Measurements from ENCODE around the gene DIAPH1.

DIAPH1 gene

GRCh38 chr5:141608557-141608956 lies 10.2 kb downstream of the DIAPH1 start:
- no peaks in the 10 kb centered on the region for H3K27me3 Mint-ChIP-seq
- peaks cover 13% of the 10 kb centered on the region for H3K36me3 Mint-ChIP-seq
- H3K9me3 Mint-ChIP-seq (ENCODE audit: low read depth), result no peaks in the 10 kb centered on the region
- H3K4me1 Mint-ChIP-seq (ENCODE audit: low read depth), result peaks cover 88% of the 10 kb centered on the region
- peak overlapping the region; percentile 90 for H3K27ac Mint-ChIP-seq
- H3K4me3 Mint-ChIP-seq, result peak overlapping the region; percentile 54

- H3K27ac Mint-ChIP-seq, result peak overlapping the region; percentile 90
- peak overlapping the region; percentile 54 for H3K4me3 Mint-ChIP-seq
- no peaks in the 10 kb centered on the region for H3K9me3 Mint-ChIP-seq (ENCODE audit: low read depth)
- no peaks in the 10 kb centered on the region for H3K27me3 Mint-ChIP-seq
- peaks cover 87% of the 10 kb centered on the region for H3K4me1 Mint-ChIP-seq (ENCODE audit: low read depth)
- peaks cover 13% of the 10 kb centered on the region for H3K36me3 Mint-ChIP-seq
Measured at GRCh38 chr5:141608046-141608445, 10.8 kb downstream of the DIAPH1 start.

GRCh38 chr5:141605523-141606277 lies 13.1 kb downstream of the DIAPH1 start:
- H3K27ac Mint-ChIP-seq, result peak overlapping the region; percentile 83
- peaks cover 9% of the 10 kb centered on the region for H3K36me3 Mint-ChIP-seq
- H3K4me3 Mint-ChIP-seq, result peak overlapping the region; percentile 69
- no peaks in the 10 kb centered on the region for H3K9me3 Mint-ChIP-seq (ENCODE audit: low read depth)
- no peaks in the 10 kb centered on the region for H3K27me3 Mint-ChIP-seq
- H3K4me1 Mint-ChIP-seq (ENCODE audit: low read depth), result peaks cover 88% of the 10 kb centered on the region

GRCh38 chr5:141603923-141604717 lies 14.7 kb downstream of the DIAPH1 start:
- Mint-ChIP-seq H3K9me3 (ENCODE audit: low read depth) (no peaks in the 10 kb centered on the region), H3K27me3 (no peaks in the 10 kb centered on the region), H3K36me3 (peaks cover 6% of the 10 kb centered on the region), H3K4me1 (ENCODE audit: low read depth) (peaks cover 93% of the 10 kb centered on the region), H3K27ac (peak overlapping the region; percentile 89), H3K4me3 (peak overlapping the region; percentile 77)

- H3K4me1 Mint-ChIP-seq (ENCODE audit: low read depth), result peaks cover 93% of the 10 kb centered on the region
- no peaks in the 10 kb centered on the region for H3K27me3 Mint-ChIP-seq
- H3K27ac Mint-ChIP-seq, result peak overlapping the region; percentile 84
Measured at GRCh38 chr5:141602606-141603005, 16.2 kb downstream of the DIAPH1 start.

GRCh38 chr5:141598391-141599345 lies 20.1 kb downstream of the DIAPH1 start:
- H3K27ac Mint-ChIP-seq, result peak overlapping the region; percentile 78
- peaks cover 10% of the 10 kb centered on the region for H3K36me3 Mint-ChIP-seq
- H3K4me3 Mint-ChIP-seq, result no peak overlapping the region
- H3K9me3 Mint-ChIP-seq (ENCODE audit: low read depth), result no peaks in the 10 kb centered on the region
- H3K4me1 Mint-ChIP-seq (ENCODE audit: low read depth), result peaks cover 77% of the 10 kb centered on the region
- no peaks in the 10 kb centered on the region for H3K27me3 Mint-ChIP-seq

More at GRCh38 chr5:141602606-141603005, 16.2 kb downstream of the DIAPH1 start:
- peaks cover 3% of the 10 kb centered on the region for H3K36me3 Mint-ChIP-seq
- H3K4me3 Mint-ChIP-seq, result peak overlapping the region; percentile 64
- no peaks in the 10 kb centered on the region for H3K9me3 Mint-ChIP-seq (ENCODE audit: low read depth)

- Mint-ChIP-seq H3K36me3 (peaks cover 10% of the 10 kb centered on the region), H3K27ac (peak overlapping the region; percentile 55), H3K4me3 (no peak overlapping the region), H3K4me1 (ENCODE audit: low read depth) (peaks cover 75% of the 10 kb centered on the region), H3K9me3 (ENCODE audit: low read depth) (no peaks in the 10 kb centered on the region), H3K27me3 (no peaks in the 10 kb centered on the region)
Measured at GRCh38 chr5:141597814-141598213, 21.0 kb downstream of the DIAPH1 start.

- Mint-ChIP-seq H3K4me3 (peak overlapping the region; percentile 20), H3K36me3 (peaks cover 10% of the 10 kb centered on the region), H3K27me3 (no peaks in the 10 kb centered on the region), H3K9me3 (ENCODE audit: low read depth) (no peaks in the 10 kb centered on the region), H3K4me1 (ENCODE audit: low read depth) (peaks cover 75% of the 10 kb centered on the region), H3K27ac (peak overlapping the region; percentile 55)
Measured at GRCh38 chr5:141597394-141597793, 21.4 kb downstream of the DIAPH1 start.

GRCh38 chr5:141596867-141597266 lies 21.9 kb downstream of the DIAPH1 start:
- peaks cover 10% of the 10 kb centered on the region for H3K36me3 Mint-ChIP-seq
- H3K4me3 Mint-ChIP-seq, result no peak overlapping the region
- no peaks in the 10 kb centered on the region for H3K9me3 Mint-ChIP-seq (ENCODE audit: low read depth)
- peaks cover 75% of the 10 kb centered on the region for H3K4me1 Mint-ChIP-seq (ENCODE audit: low read depth)
- no peaks in the 10 kb centered on the region for H3K27me3 Mint-ChIP-seq
- H3K27ac Mint-ChIP-seq, result peak overlapping the region; percentile 55

GRCh38 chr5:141590127-141590526 lies 28.7 kb downstream of the DIAPH1 start:
- Mint-ChIP-seq H3K36me3 (peaks cover 2% of the 10 kb centered on the region), H3K9me3 (ENCODE audit: low read depth) (no peaks in the 10 kb centered on the region), H3K27ac (no peak overlapping the region), H3K27me3 (no peaks in the 10 kb centered on the region), H3K4me1 (ENCODE audit: low read depth) (peaks cover 45% of the 10 kb centered on the region), H3K4me3 (no peak overlapping the region)

- Mint-ChIP-seq H3K4me1 (ENCODE audit: low read depth) (peaks cover 28% of the 10 kb centered on the region), H3K4me3 (no peak overlapping the region), H3K9me3 (ENCODE audit: low read depth) (no peaks in the 10 kb centered on the region), H3K36me3 (peaks cover 7% of the 10 kb centered on the region), H3K27ac (no peak overlapping the region), H3K27me3 (no peaks in the 10 kb centered on the region)
Measured at GRCh38 chr5:141586246-141586645, 32.6 kb downstream of the DIAPH1 start.

- Mint-ChIP-seq H3K27me3 (no peaks in the 10 kb centered on the region), H3K9me3 (ENCODE audit: low read depth) (no peaks in the 10 kb centered on the region), H3K36me3 (peaks cover 7% of the 10 kb centered on the region), H3K4me3 (no peak overlapping the region), H3K27ac (no peak overlapping the region), H3K4me1 (ENCODE audit: low read depth) (peaks cover 24% of the 10 kb centered on the region)
Measured at GRCh38 chr5:141585594-141585993, 33.2 kb downstream of the DIAPH1 start.

- Mint-ChIP-seq H3K27me3 (no peaks in the 10 kb centered on the region), H3K4me1 (ENCODE audit: low read depth) (no peaks in the 10 kb centered on the region), H3K27ac (no peak overlapping the region), H3K9me3 (ENCODE audit: low read depth) (no peaks in the 10 kb centered on the region), H3K36me3 (peaks cover 17% of the 10 kb centered on the region), H3K4me3 (no peak overlapping the region)
Measured at GRCh38 chr5:141574122-141574510, 44.7 kb downstream of the DIAPH1 start.

- H3K36me3 Mint-ChIP-seq, result peaks cover 17% of the 10 kb centered on the region
- no peaks in the 10 kb centered on the region for H3K4me1 Mint-ChIP-seq (ENCODE audit: low read depth)
- no peak overlapping the region for H3K27ac Mint-ChIP-seq
Measured at GRCh38 chr5:141573489-141574121, 45.2 kb downstream of the DIAPH1 start.

More at GRCh38 chr5:141573489-141574121, 45.2 kb downstream of the DIAPH1 start:
- H3K27me3 Mint-ChIP-seq, result no peaks in the 10 kb centered on the region
- no peak overlapping the region for H3K4me3 Mint-ChIP-seq
- no peaks in the 10 kb centered on the region for H3K9me3 Mint-ChIP-seq (ENCODE audit: low read depth)
